CD8-positive, alpha-beta memory T cell (primary cell): Measurements from ENCODE around the gene EML6. TPM values are rescaled to one million over a fixed set of nuclear protein-coding genes. Genes with fewer than 3 reads are reported as not detected.

Experiments used
- CTCF ChIA-PET: fragments of 350-600 bp; sonication (Branson Sonifier 250); formaldehyde crosslinking; loops from one replicate; lab custom pipeline; 2021; ENCODE audit warnings: antibody characterized with exemption; lab: Charles Lee
- POLR2A ChIA-PET: fragments of 350-600 bp; sonication (Branson Sonifier 250); formaldehyde crosslinking; loops from one replicate; lab custom pipeline; 2021; ENCODE audit warnings: antibody characterized with exemption; lab: Charles Lee
- DNase-seq, 5 donors: peaks; one replicate each; pipeline versions ENCODE4 v3.0.0 to v3.0.0-alpha.2; 2020 to 2022; ENCODE audit warnings: mixed read lengths in 1 of 5
- H3K27ac ChIP-seq: one replicate; pipeline ENCODE4 v1.7.0; 2013; ENCODE audit warnings: low read depth, mild to moderate bottlenecking, low read length, moderate library complexity
- H3K27me3 ChIP-seq: 2 replicates; pipeline ENCODE4 v1.7.0; 2013; ENCODE audit warnings: low read length, mild to moderate bottlenecking; ENCODE audit not compliant: insufficient read depth, poor library complexity, severe bottlenecking
- H3K36me3 ChIP-seq: 2 replicates; pipeline ENCODE4 v1.7.0; 2013; ENCODE audit warnings: mild to moderate bottlenecking, low read length, moderate library complexity; ENCODE audit not compliant: insufficient read depth
- H3K4me1 ChIP-seq: 2 replicates; pipeline ENCODE4 v1.7.0; 2013; ENCODE audit warnings: mild to moderate bottlenecking, low read length, moderate library complexity; ENCODE audit not compliant: insufficient read depth
- H3K4me3 ChIP-seq: 2 replicates; pipeline ENCODE4 v1.7.0; 2013; ENCODE audit warnings: mild to moderate bottlenecking, low read length
- H3K9me3 ChIP-seq: 2 replicates; pipeline ENCODE4 v1.7.0; 2013; ENCODE audit warnings: mild to moderate bottlenecking, low read length
- H3K27ac Mint-ChIP-seq, 8 donors: one replicate each; pipeline ENCODE4 v1.8.0; 2020 to 2021; ENCODE audit warnings: mixed read lengths in 8 of 8, mild to moderate bottlenecking in 6 of 8, inconsistent platforms in 3 of 8, moderate library complexity in 3 of 8
- H3K27me3 Mint-ChIP-seq, 2 donors: one replicate each; pipeline ENCODE4 v1.8.0; 2020 to 2021; ENCODE audit warnings: mixed read lengths in 2 of 2, mild to moderate bottlenecking in 1 of 2, moderate library complexity in 1 of 2
- H3K36me3 Mint-ChIP-seq, 3 donors: one replicate each; pipeline ENCODE4 v1.8.0; 2020 to 2021; ENCODE audit warnings: mixed read lengths in 3 of 3, inconsistent platforms in 1 of 3, mild to moderate bottlenecking in 1 of 3
- H3K4me1 Mint-ChIP-seq, 3 donors: one replicate each; pipeline ENCODE4 v1.8.0; 2020 to 2021; ENCODE audit warnings: mixed read lengths in 3 of 3, inconsistent platforms in 1 of 3, mild to moderate bottlenecking in 1 of 3
- H3K4me3 Mint-ChIP-seq, 7 donors: one replicate each; pipeline ENCODE4 v1.8.0; 2020 to 2021; ENCODE audit warnings: mixed read lengths in 7 of 7, mild to moderate bottlenecking in 6 of 7, moderate library complexity in 4 of 7, inconsistent platforms in 2 of 7
- H3K9me3 Mint-ChIP-seq, 5 donors: one replicate each; pipeline ENCODE4 v1.8.0; 2020 to 2022; ENCODE audit warnings: mixed read lengths in 5 of 5, mild to moderate bottlenecking in 3 of 5, moderate library complexity in 2 of 5, inconsistent platforms in 1 of 5
- polyA plus RNA-seq: library from polyadenylated mRNA; unstranded; fragments of 300-500 nt; fragmentation: Illumina TruSeq; gene quantifications from one replicate; pipeline ENCODE4 v1.2.3, GENCODE V29; 2021
- total RNA-seq, 2 experiments: library from RNA; stranded (reverse); gene quantifications; one replicate each; pipeline ENCODE4 v1.2.3, GENCODE V29; 2021

The EML6 gene
- total and polyA plus RNA-seq, 3 experiments from 2014 or later, result 0.05 to 2.3 (median 1.3) TPM

GRCh38 chr2:54941248-54941984 is 218.0 kb downstream of the EML6 start:
- Mint-ChIP-seq H3K27ac (peak overlapping the region in 1 of 8 donors; percentile 29), H3K36me3 (peaks cover 0 to 7% (median 0%) of the 10 kb centered on the region in 3 donors), H3K4me1 (peaks cover 11 to 12% (median 12%) of the 10 kb centered on the region in 3 donors), H3K4me3 (no peak overlapping the region), H3K9me3 (peaks cover 0 to 11% (median 5%) of the 10 kb centered on the region in 5 donors), H3K27me3 (peaks cover 0 to 3% of the 10 kb centered on the region in 2 donors)
- no peaks in the 10 kb centered on the region for H3K27me3 ChIP-seq
- no peaks in the 10 kb centered on the region for H3K36me3 ChIP-seq
- H3K4me1 ChIP-seq, result peaks cover 15% of the 10 kb centered on the region
- H3K4me3 ChIP-seq, result no peak overlapping the region
- POLR2A ChIA-PET, result no interaction called here
- no peak overlapping the region for H3K27ac ChIP-seq
- no peaks in the 10 kb centered on the region for H3K9me3 ChIP-seq
- CTCF ChIA-PET, result interaction anchor here (1.1 to 1.2 kb wide), 2 partner anchors 24 to 42 kb away, joined by 3 read pairs; no protein-coding TSS in a partner anchor
- no peak for DNase-seq

- Mint-ChIP-seq H3K4me1 (peaks cover 12% of the 10 kb centered on the region in 3 donors), H3K27ac (no peak overlapping the region), H3K27me3 (peaks cover 0 to 3% of the 10 kb centered on the region in 2 donors), H3K9me3 (peaks cover 0 to 9% (median 5%) of the 10 kb centered on the region in 5 donors), H3K4me3 (no peak overlapping the region), H3K36me3 (peaks cover 0 to 7% (median 0%) of the 10 kb centered on the region in 3 donors)
- POLR2A ChIA-PET, result interaction anchor here (0.6 kb wide), 1 partner anchor 30 kb away, joined by 3 read pairs; no protein-coding TSS in a partner anchor
- no peak overlapping the region for H3K4me3 ChIP-seq
- H3K4me1 ChIP-seq, result peaks cover 15% of the 10 kb centered on the region
- no peaks in the 10 kb centered on the region for H3K27me3 ChIP-seq
- DNase-seq, result peak; percentile 9 to 75 (median 50)
- no peaks in the 10 kb centered on the region for H3K36me3 ChIP-seq
- CTCF ChIA-PET, result no interaction called here
- peak overlapping the region; percentile 34 for H3K27ac ChIP-seq
- H3K9me3 ChIP-seq, result no peaks in the 10 kb centered on the region
Observed at GRCh38 chr2:54942373-54942772, 218.9 kb downstream of the EML6 start.

GRCh38 chr2:54944724-54945326 is 221.4 kb downstream of the EML6 start:
- DNase-seq, result no peak
- H3K9me3 Mint-ChIP-seq, result no peaks in the 10 kb centered on the region
- H3K4me1 ChIP-seq, result peaks cover 15% of the 10 kb centered on the region
- no peak overlapping the region for H3K4me3 ChIP-seq
- peaks cover 12% of the 10 kb centered on the region in 3 donors for H3K4me1 Mint-ChIP-seq
- no peak overlapping the region for H3K27ac ChIP-seq
- no peaks in the 10 kb centered on the region for H3K36me3 Mint-ChIP-seq
- no peaks in the 10 kb centered on the region for H3K27me3 ChIP-seq
- peak overlapping the region in 1 of 8 donors; percentile 85 for H3K27ac Mint-ChIP-seq
- H3K9me3 ChIP-seq, result no peaks in the 10 kb centered on the region
- CTCF ChIA-PET, result no interaction called here
- POLR2A ChIA-PET, result no interaction called here
- no peaks in the 10 kb centered on the region for H3K36me3 ChIP-seq
- no peak overlapping the region for H3K4me3 Mint-ChIP-seq
- peaks cover 3 to 9% of the 10 kb centered on the region in 2 donors for H3K27me3 Mint-ChIP-seq

GRCh38 chr2:54945391-54946219 is 222.1 kb downstream of the EML6 start:
- no peak for DNase-seq
- ChIA-PET CTCF (no interaction called here), POLR2A (no interaction called here)
- peak overlapping the region in 3 of 7 donors; percentile 39 to 71 (median 53) for H3K4me3 Mint-ChIP-seq
- peak overlapping the region in 6 of 8 donors; percentile 20 to 85 (median 66) for H3K27ac Mint-ChIP-seq
- peaks cover 4 to 10% of the 10 kb centered on the region in 2 donors for H3K27me3 Mint-ChIP-seq
- Histone ChIP-seq H3K9me3 (no peaks in the 10 kb centered on the region), H3K4me1 (peaks cover 15% of the 10 kb centered on the region), H3K4me3 (no peak overlapping the region), H3K36me3 (no peaks in the 10 kb centered on the region), H3K27ac (no peak overlapping the region), H3K27me3 (no peaks in the 10 kb centered on the region)
- peaks cover 12% of the 10 kb centered on the region in 3 donors for H3K4me1 Mint-ChIP-seq
- H3K9me3 Mint-ChIP-seq, result no peaks in the 10 kb centered on the region
- H3K36me3 Mint-ChIP-seq, result no peaks in the 10 kb centered on the region

- ChIA-PET POLR2A (no interaction called here), CTCF (no interaction called here)
- H3K4me1 ChIP-seq, result peaks cover 15% of the 10 kb centered on the region
- no peak for DNase-seq
- peak overlapping the region in 2 of 8 donors; percentile 68 to 77 for H3K27ac Mint-ChIP-seq
- peak overlapping the region in 1 of 7 donors; percentile 48 for H3K4me3 Mint-ChIP-seq
- H3K27me3 ChIP-seq, result no peaks in the 10 kb centered on the region
- peaks cover 12% of the 10 kb centered on the region in 3 donors for H3K4me1 Mint-ChIP-seq
- no peaks in the 10 kb centered on the region for H3K9me3 ChIP-seq
- H3K36me3 Mint-ChIP-seq, result no peaks in the 10 kb centered on the region
- H3K9me3 Mint-ChIP-seq, result no peaks in the 10 kb centered on the region
- peaks cover 4 to 10% of the 10 kb centered on the region in 2 donors for H3K27me3 Mint-ChIP-seq
- no peak overlapping the region for H3K27ac ChIP-seq
- H3K36me3 ChIP-seq, result no peaks in the 10 kb centered on the region
- H3K4me3 ChIP-seq, result no peak overlapping the region
Observed at GRCh38 chr2:54946220-54946805, 222.9 kb downstream of the EML6 start.

- H3K4me1 Mint-ChIP-seq, result peaks cover 12% of the 10 kb centered on the region in 3 donors
- H3K4me3 ChIP-seq, result no peak overlapping the region
- no peak for DNase-seq
- no peak overlapping the region for H3K4me3 Mint-ChIP-seq
- no peaks in the 10 kb centered on the region for H3K36me3 Mint-ChIP-seq
- ChIA-PET CTCF (no interaction called here), POLR2A (no interaction called here)
- peaks cover 13% of the 10 kb centered on the region for H3K4me1 ChIP-seq
- no peak overlapping the region for H3K27ac ChIP-seq
- peaks cover 4 to 10% of the 10 kb centered on the region in 2 donors for H3K27me3 Mint-ChIP-seq
- no peaks in the 10 kb centered on the region for H3K27me3 ChIP-seq
- H3K9me3 ChIP-seq, result no peaks in the 10 kb centered on the region
- no peaks in the 10 kb centered on the region for H3K9me3 Mint-ChIP-seq
- H3K27ac Mint-ChIP-seq, result no peak overlapping the region
- H3K36me3 ChIP-seq, result no peaks in the 10 kb centered on the region
Observed at GRCh38 chr2:54947136-54947535, 223.7 kb downstream of the EML6 start.

GRCh38 chr2:54947646-54948045 is 224.2 kb downstream of the EML6 start:
- DNase-seq, result no peak
- no peaks in the 10 kb centered on the region for H3K36me3 Mint-ChIP-seq
- no peaks in the 10 kb centered on the region for H3K36me3 ChIP-seq
- no peak overlapping the region for H3K4me3 Mint-ChIP-seq
- H3K9me3 ChIP-seq, result no peaks in the 10 kb centered on the region
- H3K9me3 Mint-ChIP-seq, result no peaks in the 10 kb centered on the region
- no peak overlapping the region for H3K27ac ChIP-seq
- peaks cover 4 to 10% of the 10 kb centered on the region in 2 donors for H3K27me3 Mint-ChIP-seq
- H3K4me1 Mint-ChIP-seq, result peaks cover 12% of the 10 kb centered on the region in 3 donors
- peak overlapping the region in 1 of 8 donors; percentile 47 for H3K27ac Mint-ChIP-seq
- ChIA-PET POLR2A (no interaction called here), CTCF (no interaction called here)
- peaks cover 8% of the 10 kb centered on the region for H3K4me1 ChIP-seq
- H3K27me3 ChIP-seq, result no peaks in the 10 kb centered on the region
- H3K4me3 ChIP-seq, result no peak overlapping the region
